ENCODE data around the gene CLDN7.

The CLDN7 gene

GRCh38 chr17:7253082-7253481 lies 9.2 kb downstream of the CLDN7 start:
- no peak for TF ChIP-seq CTCF (IDR thresholded peaks at IDR 0.05; ENCODE audit: insufficient read depth, low read length, poor library complexity, severe bottlenecking)
- peak overlapping the region; percentile 92 for H3K4me3 ChIP-seq (replicated peaks; ENCODE audit: low read depth, low read length)
- peaks cover 14% of the 10 kb centered on the region for H3K36me3 ChIP-seq (ENCODE audit: control insufficient read depth, insufficient read depth, low read length)
- no peak for DNase-seq (ENCODE audit: extremely low read depth, insufficient read length)
- no peaks in the 10 kb centered on the region for H3K27me3 ChIP-seq (replicated peaks; ENCODE audit: control insufficient read depth, insufficient read depth, low read length)

- Histone ChIP-seq H3K27me3 (replicated peaks; ENCODE audit: control insufficient read depth, insufficient read depth, low read length) (no peaks in the 10 kb centered on the region), H3K36me3 (ENCODE audit: control insufficient read depth, insufficient read depth, low read length) (peaks cover 13% of the 10 kb centered on the region), H3K4me3 (replicated peaks; ENCODE audit: low read depth, low read length) (peak within 1 kb of the TSS; percentile 92)
- peak; percentile 25 for TF ChIP-seq CTCF (IDR thresholded peaks at IDR 0.05; ENCODE audit: insufficient read depth, low read length, poor library complexity, severe bottlenecking)
- no peak for DNase-seq (ENCODE audit: extremely low read depth, insufficient read length)
Measured at GRCh38 chr17:7252176-7253043, 9.9 kb downstream of the CLDN7 start, which contains the start of gene ELP5. Gene ELP5 (plus strand): TSS chr17:7252215. CDS start chr17:7252551, 336 bp downstream.

GRCh38 chr17:7251661-7252175 lies 10.6 kb downstream of the CLDN7 start, which contains the start of gene CTDNEP1:
Gene CTDNEP1 (minus strand): TSS chr17:7251734. CDS start chr17:7251296, 438 bp downstream.
- peak; percentile 99 for DNase-seq (ENCODE audit: extremely low read depth, insufficient read length)
- TF ChIP-seq CTCF (IDR thresholded peaks at IDR 0.05; ENCODE audit: insufficient read depth, low read length, poor library complexity, severe bottlenecking): no peak
- no peaks in the 10 kb centered on the region for H3K27me3 ChIP-seq (replicated peaks; ENCODE audit: control insufficient read depth, insufficient read depth, low read length)
- peak within 1 kb of the TSS; percentile 92 for H3K4me3 ChIP-seq (replicated peaks; ENCODE audit: low read depth, low read length)
- peaks cover 10% of the 10 kb centered on the region for H3K36me3 ChIP-seq (ENCODE audit: control insufficient read depth, insufficient read depth, low read length)

- peaks cover 10% of the 10 kb centered on the region for H3K36me3 ChIP-seq (ENCODE audit: control insufficient read depth, insufficient read depth, low read length)
- peak overlapping the region; percentile 92 for H3K4me3 ChIP-seq (replicated peaks; ENCODE audit: low read depth, low read length)
- no peak for DNase-seq (ENCODE audit: extremely low read depth, insufficient read length)
- no peak for TF ChIP-seq CTCF (IDR thresholded peaks at IDR 0.05; ENCODE audit: insufficient read depth, low read length, poor library complexity, severe bottlenecking)
- H3K27me3 ChIP-seq (replicated peaks; ENCODE audit: control insufficient read depth, insufficient read depth, low read length): no peaks in the 10 kb centered on the region
Measured at GRCh38 chr17:7250695-7251627, 11.3 kb downstream of the CLDN7 start.

- no peak for DNase-seq (ENCODE audit: extremely low read depth, insufficient read length)
- H3K4me3 ChIP-seq (replicated peaks; ENCODE audit: low read depth, low read length): peak overlapping the region; percentile 92
- H3K36me3 ChIP-seq (ENCODE audit: control insufficient read depth, insufficient read depth, low read length): peaks cover 9% of the 10 kb centered on the region
- no peak for TF ChIP-seq CTCF (IDR thresholded peaks at IDR 0.05; ENCODE audit: insufficient read depth, low read length, poor library complexity, severe bottlenecking)
- no peaks in the 10 kb centered on the region for H3K27me3 ChIP-seq (replicated peaks; ENCODE audit: control insufficient read depth, insufficient read depth, low read length)
Measured at GRCh38 chr17:7249830-7250229, 12.4 kb downstream of the CLDN7 start.

Measured in GM06990 (cell line).